Uterus (tissue), 2 donors: ENCODE measurements around the gene CALCB.

Experiments
- POLR2A ChIP-seq, 2 donors: fragments of 450-650 bp; IDR thresholded peaks; one replicate each; pipeline ENCODE4 v1.6.1; 2016; ENCODE audit warnings: antibody characterized with exemption in 2 of 2, mild to moderate bottlenecking in 1 of 2, moderate library complexity in 1 of 2
- TF ChIP-seq, protein P1 (sequence below), 4 experiments: fragments of 200-600 bp in 2 of 4; fragments of 450-650 bp in 2 of 4; sonication (generic) in 2 of 4; IDR thresholded peaks; one replicate each; pipeline ENCODE4 v1.5.1; 2016 to 2019; ENCODE audit warnings: antibody characterized with exemption in 4 of 4, mild to moderate bottlenecking in 2 of 4, moderate library complexity in 1 of 4

DNA sequence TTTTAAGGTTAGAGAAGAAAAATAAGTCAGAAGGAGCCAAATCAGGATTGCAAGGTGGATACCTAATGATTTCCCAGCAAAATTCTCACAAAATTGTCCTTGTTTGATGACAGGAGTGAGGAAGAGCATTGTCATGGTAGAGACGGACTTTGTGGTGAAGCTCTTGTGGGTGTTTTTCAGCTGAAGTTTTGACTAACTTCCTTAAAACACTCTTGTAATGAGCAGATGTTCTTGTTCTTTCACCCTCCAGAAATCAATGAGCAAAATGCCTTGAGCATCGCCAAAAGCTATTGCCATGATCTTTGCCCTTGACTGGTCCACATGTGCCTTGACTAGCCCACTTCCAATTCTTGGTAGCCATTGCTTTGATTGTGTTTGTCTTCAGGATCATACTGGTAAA lies 20.0 kb downstream of the CALCB start:
- no peak for TF ChIP-seq POLR2A (IDR thresholded peaks at IDR 0.05)
- TF ChIP-seq, protein P1, sequence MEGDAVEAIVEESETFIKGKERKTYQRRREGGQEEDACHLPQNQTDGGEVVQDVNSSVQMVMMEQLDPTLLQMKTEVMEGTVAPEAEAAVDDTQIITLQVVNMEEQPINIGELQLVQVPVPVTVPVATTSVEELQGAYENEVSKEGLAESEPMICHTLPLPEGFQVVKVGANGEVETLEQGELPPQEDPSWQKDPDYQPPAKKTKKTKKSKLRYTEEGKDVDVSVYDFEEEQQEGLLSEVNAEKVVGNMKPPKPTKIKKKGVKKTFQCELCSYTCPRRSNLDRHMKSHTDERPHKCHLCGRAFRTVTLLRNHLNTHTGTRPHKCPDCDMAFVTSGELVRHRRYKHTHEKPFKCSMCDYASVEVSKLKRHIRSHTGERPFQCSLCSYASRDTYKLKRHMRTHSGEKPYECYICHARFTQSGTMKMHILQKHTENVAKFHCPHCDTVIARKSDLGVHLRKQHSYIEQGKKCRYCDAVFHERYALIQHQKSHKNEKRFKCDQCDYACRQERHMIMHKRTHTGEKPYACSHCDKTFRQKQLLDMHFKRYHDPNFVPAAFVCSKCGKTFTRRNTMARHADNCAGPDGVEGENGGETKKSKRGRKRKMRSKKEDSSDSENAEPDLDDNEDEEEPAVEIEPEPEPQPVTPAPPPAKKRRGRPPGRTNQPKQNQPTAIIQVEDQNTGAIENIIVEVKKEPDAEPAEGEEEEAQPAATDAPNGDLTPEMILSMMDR (IDR thresholded peaks at IDR 0.05): no peak
